Heart left ventricle (tissue), 13 donors: Measurements from ENCODE around the gene AGRN.
"Not testable (repeated sequence)": the region's sequence is repeated elsewhere in the genome, so short reads cannot be mapped to it uniquely, and the experiment has no call there.

Source experiments
- POLR2A ChIP-seq, 2 donors: fragments of 450-650 bp; IDR thresholded peaks; one replicate each; pipeline ENCODE4 v1.6.1; 2017; ENCODE audit warnings: antibody characterized with exemption in 2 of 2, mild to moderate bottlenecking in 2 of 2, moderate library complexity in 2 of 2
- TF ChIP-seq, protein P1 (sequence below), 12 donors: fragments of 200-600 bp; sonication (generic) in 4 of 12; IDR thresholded peaks; one replicate each; pipeline versions ENCODE4 v1.5.0 to v1.8.0; 2018 to 2022; ENCODE audit warnings: antibody characterized with exemption in 12 of 12, mild to moderate bottlenecking in 5 of 12
- donor health status: ischemic (EF 13 %, LVEDD 7.1; RV severe dilation, severe dysfunction).
- donor health status: DM: no; HTN: yes; CAD: no.
- donor health status: DM: no; HTN: no; CAD: no.
- donor health status: ischemic (EF 25% LVEDD 6.9; RV normal size, moderate dysfunction).
- donor health status: ischemic (EF 25% LVEDD 5.7; RV mildly dilated, moderate dysfunction).
- donor health status: ischemic (EF 35%, LVEDD 5.7; RV mildly dilated, moderate dysfunction).
- donor health status: nonischemic (EF 11% LVEDD 7.7; RV severe dilation, severe dysfunction).
- donor health status: DM: yes; HTN: yes; CAD: no.
- donor health status: PGD.
- donor health status: ischemic (EF 29% LVEDD 5.4; RV normal size, mild dysfunction).
- donor health status: nonischemic (EF 23%, LVEDD 6.1; RV moderate dilation, normal function).

DNA sequence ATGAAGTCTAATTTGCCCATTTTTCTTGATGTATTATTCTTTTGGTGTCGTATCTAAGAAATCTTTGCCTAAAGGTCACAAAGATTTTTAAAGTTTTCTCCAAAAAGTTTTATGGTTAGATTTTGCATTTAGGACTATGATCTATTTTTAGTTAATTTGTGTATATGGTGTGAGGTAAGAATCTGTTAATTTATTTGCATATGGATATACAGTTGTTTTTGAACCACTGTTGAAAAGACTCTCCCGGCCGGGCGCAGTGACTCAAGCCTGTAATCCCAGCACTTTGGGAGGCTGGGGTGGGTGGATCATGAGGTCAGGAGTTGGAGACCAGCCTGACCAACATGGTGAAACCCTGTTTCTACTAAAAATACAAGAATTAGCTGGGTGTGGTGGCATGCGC is 31.9 kb upstream of the AGRN start:
- TF ChIP-seq, protein P1, sequence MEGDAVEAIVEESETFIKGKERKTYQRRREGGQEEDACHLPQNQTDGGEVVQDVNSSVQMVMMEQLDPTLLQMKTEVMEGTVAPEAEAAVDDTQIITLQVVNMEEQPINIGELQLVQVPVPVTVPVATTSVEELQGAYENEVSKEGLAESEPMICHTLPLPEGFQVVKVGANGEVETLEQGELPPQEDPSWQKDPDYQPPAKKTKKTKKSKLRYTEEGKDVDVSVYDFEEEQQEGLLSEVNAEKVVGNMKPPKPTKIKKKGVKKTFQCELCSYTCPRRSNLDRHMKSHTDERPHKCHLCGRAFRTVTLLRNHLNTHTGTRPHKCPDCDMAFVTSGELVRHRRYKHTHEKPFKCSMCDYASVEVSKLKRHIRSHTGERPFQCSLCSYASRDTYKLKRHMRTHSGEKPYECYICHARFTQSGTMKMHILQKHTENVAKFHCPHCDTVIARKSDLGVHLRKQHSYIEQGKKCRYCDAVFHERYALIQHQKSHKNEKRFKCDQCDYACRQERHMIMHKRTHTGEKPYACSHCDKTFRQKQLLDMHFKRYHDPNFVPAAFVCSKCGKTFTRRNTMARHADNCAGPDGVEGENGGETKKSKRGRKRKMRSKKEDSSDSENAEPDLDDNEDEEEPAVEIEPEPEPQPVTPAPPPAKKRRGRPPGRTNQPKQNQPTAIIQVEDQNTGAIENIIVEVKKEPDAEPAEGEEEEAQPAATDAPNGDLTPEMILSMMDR (IDR thresholded peaks at IDR 0.05): not testable (repeated sequence)
- TF ChIP-seq POLR2A (IDR thresholded peaks at IDR 0.05): not testable (repeated sequence)
